ENCODE measurements around the gene STK40. TPM values are rescaled to one million over a fixed set of nuclear protein-coding genes. Genes with fewer than 3 reads are reported as not detected.

The STK40 gene
- total RNA-seq, 2 experiments from 2014 or later, result 41.2 to 44.4 TPM

GRCh38 chr1:36343651-36344394 is 41.9 kb downstream of the STK40 start:
- H3K27me3 Mint-ChIP-seq, result no peaks in the 10 kb centered on the region
- POLR2A ChIA-PET, result interaction anchor here (0.8 kb wide), 3 partner anchors 8 to 43 kb away, joined by 3 read pairs; no protein-coding TSS in a partner anchor
- TF ChIP-seq CTCF (IDR thresholded peaks at IDR 0.05), result no peak
- H3K4me1 Mint-ChIP-seq (ENCODE audit: low read depth), result peaks cover 2% of the 10 kb centered on the region
- CTCF ChIA-PET, result interaction anchor here (0.6 to 5.6 kb wide), 18 partner anchors 9 to 172 kb away, joined by 3 to 78 read pairs (median 6); partner anchors contain the start of genes EVA1B and LSM10
- no peaks in the 10 kb centered on the region for H3K9me3 Mint-ChIP-seq
- ATAC-seq (no peak), DNase-seq (no peak)
- H3K36me3 Mint-ChIP-seq (ENCODE audit: low read depth), result peaks cover 27% of the 10 kb centered on the region
- H3K27ac Mint-ChIP-seq, result no peak overlapping the region
- intact Hi-C loops (cut with micrococcal nuclease), result loop anchor here (5.0 kb wide), 1 partner anchor 78 kb away; no protein-coding TSS in a partner anchor
- no peak overlapping the region for H3K4me3 Mint-ChIP-seq

GRCh38 chr1:36342426-36343185 is 43.1 kb downstream of the STK40 start:
- Mint-ChIP-seq H3K27me3 (no peaks in the 10 kb centered on the region), H3K36me3 (ENCODE audit: low read depth) (peaks cover 22% of the 10 kb centered on the region), H3K4me1 (ENCODE audit: low read depth) (peaks cover 2% of the 10 kb centered on the region), H3K9me3 (no peaks in the 10 kb centered on the region), H3K27ac (peak overlapping the region; percentile 34), H3K4me3 (no peak overlapping the region)
- intact Hi-C loops (cut with micrococcal nuclease), result loop anchor here (5.0 kb wide), 1 partner anchor 80 kb away; no protein-coding TSS in a partner anchor
- POLR2A ChIA-PET, result interaction anchor here (0.8 to 1.7 kb wide), 3 partner anchors 10 to 78 kb away, joined by 3 read pairs; no protein-coding TSS in a partner anchor
- CTCF ChIA-PET, result interaction anchor here (0.6 to 5.6 kb wide), 36 partner anchors 9 to 192 kb away, joined by 3 to 78 read pairs (median 4); partner anchors contain the start of genes EVA1B, LSM10 and SH3D21
- peak; percentile 91 for ATAC-seq
- peak; percentile 83 for TF ChIP-seq CTCF (IDR thresholded peaks at IDR 0.05)
- DNase-seq, result peak; percentile 69

GRCh38 chr1:36341626-36342320 is 44.0 kb downstream of the STK40 start:
- Mint-ChIP-seq H3K4me3 (no peak overlapping the region), H3K36me3 (ENCODE audit: low read depth) (peaks cover 18% of the 10 kb centered on the region), H3K9me3 (no peaks in the 10 kb centered on the region), H3K27me3 (no peaks in the 10 kb centered on the region), H3K4me1 (ENCODE audit: low read depth) (peaks cover 2% of the 10 kb centered on the region), H3K27ac (no peak overlapping the region)
- DNase-seq (no peak), ATAC-seq (no peak)
- intact Hi-C loops (cut with micrococcal nuclease), result loop anchor here (5.0 kb wide), 1 partner anchor 81 kb away; no protein-coding TSS in a partner anchor
- no peak for TF ChIP-seq CTCF (IDR thresholded peaks at IDR 0.05)
- POLR2A ChIA-PET, result interaction anchor here (0.6 to 1.7 kb wide), 3 partner anchors 9 to 117 kb away, joined by 3 to 4 read pairs (median 3); partner anchors contain the start of gene THRAP3
- CTCF ChIA-PET, result interaction anchor here (0.6 to 5.6 kb wide), 31 partner anchors 9 to 192 kb away, joined by 3 to 78 read pairs (median 5); partner anchors contain the start of genes EVA1B, LSM10 and SH3D21

GRCh38 chr1:36339615-36340014 is 46.1 kb downstream of the STK40 start:
- intact Hi-C loops (cut with micrococcal nuclease), result loop anchor here (5.0 kb wide), 1 partner anchor 83 kb away; no protein-coding TSS in a partner anchor
- no peak for DNase-seq
- TF ChIP-seq CTCF (IDR thresholded peaks at IDR 0.05), result no peak
- ChIA-PET POLR2A (interaction anchor here (0.6 kb wide), 1 partner anchor 622 kb away, joined by 3 read pairs; no protein-coding TSS in a partner anchor), CTCF (no interaction called here)
- Mint-ChIP-seq H3K27ac (no peak overlapping the region), H3K36me3 (ENCODE audit: low read depth) (peaks cover 15% of the 10 kb centered on the region), H3K27me3 (no peaks in the 10 kb centered on the region), H3K4me1 (ENCODE audit: low read depth) (peaks cover 2% of the 10 kb centered on the region), H3K4me3 (no peak overlapping the region), H3K9me3 (no peaks in the 10 kb centered on the region)
- no peak for ATAC-seq

All from activated CD8-positive, alpha-beta T cell treated with anti-CD3 and anti-CD28 coated beads for 36 hours (primary cell).